Measurements from ENCODE around the gene ADARB2. TPM values are rescaled to one million over a fixed set of nuclear protein-coding genes. Genes with fewer than 3 reads are reported as not detected.

ADARB2 gene
- total and polyA plus RNA-seq, 10 of the 15 experiments (the other 5 are each of a cell fraction or from before 2014, with no cell fraction given) = 0.02 to 4.1 (median 0.76) TPM

GRCh38 chr10:1534820-1535219 is 202.5 kb downstream of the ADARB2 start (continued):
- TF ChIP-seq SPI1 (IDR thresholded peaks at IDR 0.05; ENCODE audit: borderline replicate concordance, insufficient read depth, low read depth, low read length) (no peak), ZNF207 (IDR thresholded peaks at IDR 0.05; ENCODE audit: borderline replicate concordance) (no peak), RCOR1 (conservative IDR thresholded peaks at IDR 0.05; ENCODE audit: low read depth, low read length) (no peak), BCL11A (IDR thresholded peaks at IDR 0.05; ENCODE audit: low read depth, low read length) (no peak), BCLAF1 (IDR thresholded peaks at IDR 0.05) (no peak), EP300 (IDR thresholded peaks at IDR 0.05; ENCODE audit: borderline replicate concordance in 1 of 2, control insufficient read depth in 1 of 2, low read depth in 2 of 2, low read length in 2 of 2) (no peak)

GRCh38 chr10:1532636-1533035 is 204.7 kb downstream of the ADARB2 start:
- TF ChIP-seq YY1 (IDR thresholded peaks at IDR 0.05; ENCODE audit: low read depth, low read length) (no peak), PML (IDR thresholded peaks at IDR 0.05; ENCODE audit: low read length) (no peak), YBX1 (IDR thresholded peaks at IDR 0.05) (no peak), NR2C1 (IDR thresholded peaks at IDR 0.05) (no peak), ZNF217 (IDR thresholded peaks at IDR 0.05) (no peak), ZNF384 (IDR thresholded peaks at IDR 0.05; ENCODE audit: borderline replicate concordance, low read depth, low read length) (no peak), IKZF2 (IDR thresholded peaks at IDR 0.05) (no peak), BHLHE40 (IDR thresholded peaks at IDR 0.05; ENCODE audit: borderline replicate concordance in 1 of 2, low read depth in 2 of 2, low read length in 1 of 2) (no peak), KLF5 (IDR thresholded peaks at IDR 0.05; ENCODE audit: partially characterized antibody) (no peak), SIX5 (IDR thresholded peaks at IDR 0.05; ENCODE audit: low read depth, low read length, severe bottlenecking) (no peak), BCLAF1 (IDR thresholded peaks at IDR 0.05) (no peak), MTA3 (IDR thresholded peaks at IDR 0.05; ENCODE audit: borderline replicate concordance, low read length) (no peak)
- BruUV-seq (replicated peaks) = no TSS peak
- DNase-seq (ENCODE audit: low read depth, low spot score) (no peak), ATAC-seq (no peak), FAIRE-seq (no peak)
- Histone ChIP-seq H2AFZ (ENCODE audit: control insufficient read depth, low read depth, low read length) (no peak overlapping the region), H3K4me1 (ENCODE audit: control insufficient read depth, insufficient read depth, low read length) (no peaks in the 10 kb centered on the region), H3K4me3 (no peak overlapping the region), H3K9ac (ENCODE audit: control insufficient read depth, insufficient read depth, low read length) (no peak overlapping the region), H3K27ac (ENCODE audit: control insufficient read depth, insufficient read depth) (no peak overlapping the region), H3K27me3 (replicated peaks in 1 of 2; ENCODE audit: control insufficient read depth in 2 of 2, insufficient read depth in 2 of 2, low read length in 1 of 2) (no peaks in the 10 kb centered on the region), H3K79me2 (ENCODE audit: control insufficient read depth, insufficient read depth, low read length) (no peaks in the 10 kb centered on the region), H3K36me3 (ENCODE audit: control insufficient read depth in 2 of 2, insufficient read depth in 2 of 2, low read length in 1 of 2) (no peaks in the 10 kb centered on the region; a peak in 1 of 4 replicates), H3K4me2 (ENCODE audit: control insufficient read depth, insufficient read depth) (no peak overlapping the region), H3K9me3 (replicated peaks; ENCODE audit: control insufficient read depth, insufficient read depth, low read length) (no peaks in the 10 kb centered on the region), H4K20me1 (ENCODE audit: control insufficient read depth, insufficient read depth) (no peaks in the 10 kb centered on the region)
- ChIA-PET SMC1A (ENCODE audit: uncharacterized antibody, unreplicated experiment) (no interaction called here), RAD21 (ENCODE audit: unreplicated experiment) (no interaction called here), CTCF (no interaction called here), POLR2A (no interaction called here)
- intact Hi-C loops (cut with micrococcal nuclease; ENCODE audit: unreplicated experiment) (no loop called here), in situ Hi-C loops (cut with MboI) (no loop called here)
- 58% methylated on average over 12 of the region's 14 CpGs for WGBS (ENCODE audit: insufficient coverage, insufficient replicate concordance, low lambda C conversion rate, missing lambda C conversion rate)

Data from GM12878 (cell line).